DND-41 (cell line): Measurements from ENCODE around the gene AACS.

ENCODE experiments used
- ATAC-seq: fragments of 200-7000 bp; cut with Tn5 transposase; 3 replicates; pipeline ENCODE4 v1.9.1; 2021; ENCODE audit warnings: low read depth; ENCODE audit not compliant: insufficient read depth
- DNase-seq: peaks from one replicate; pipeline ENCODE4 v3.0.0-alpha.2; 2020
- H2AFZ ChIP-seq: 2 replicates; pipeline ENCODE4 v1.6.0; 2012; ENCODE audit warnings: low read depth, low read length
- H3K27ac ChIP-seq: 2 replicates; pipeline ENCODE4 v1.5.1; 2012; ENCODE audit warnings: low read length, inconsistent platforms
- H3K27me3 ChIP-seq: fragments of 200-600 bp; sonication (generic); 2 replicates; pipeline ENCODE4 v1.6.0; 2012; ENCODE audit warnings: low read length, mild to moderate bottlenecking, inconsistent platforms; ENCODE audit not compliant: insufficient read depth, poor library complexity
- H3K36me3 ChIP-seq: 2 replicates; pipeline ENCODE4 v1.5.1; 2012; ENCODE audit warnings: low read length, inconsistent platforms; ENCODE audit not compliant: insufficient read depth
- H3K4me1 ChIP-seq: 2 replicates; pipeline ENCODE4 v1.5.1; 2012; ENCODE audit warnings: mild to moderate bottlenecking, low read length; ENCODE audit not compliant: insufficient read depth
- H3K4me2 ChIP-seq: 2 replicates; pipeline ENCODE4 v1.6.0; 2012; ENCODE audit warnings: mild to moderate bottlenecking, moderate library complexity, low read length, inconsistent platforms; ENCODE audit not compliant: insufficient read depth
- H3K4me3 ChIP-seq, 2 experiments: fragments of 200-600 bp in 1 of 2; shearing (Covaris generic) in 1 of 2; 2 replicates each; pipeline ENCODE4 v1.5.1; 2012 to 2016; ENCODE audit warnings: inconsistent platforms in 2 of 2, low read length in 2 of 2, mild to moderate bottlenecking in 2 of 2, low read depth in 1 of 2, moderate library complexity in 1 of 2
- H3K79me2 ChIP-seq: 2 replicates; pipeline ENCODE4 v1.6.0; 2012; ENCODE audit warnings: low read length, inconsistent platforms; ENCODE audit not compliant: insufficient read depth
- H3K9ac ChIP-seq: 2 replicates; pipeline ENCODE4 v1.6.0; 2012; ENCODE audit warnings: low read depth, mild to moderate bottlenecking, inconsistent platforms, low read length, moderate library complexity
- H3K9me3 ChIP-seq: 2 replicates; pipeline ENCODE4 v1.5.1; 2012; ENCODE audit warnings: low read length, moderate library complexity, mild to moderate bottlenecking, inconsistent platforms; ENCODE audit not compliant: insufficient read depth, severe bottlenecking
- H4K20me1 ChIP-seq: 2 replicates; pipeline ENCODE4 v1.6.0; 2012; ENCODE audit warnings: low read length; ENCODE audit not compliant: insufficient read depth
- CTCF ChIP-seq: IDR thresholded peaks from 2 replicates; pipeline ENCODE4 v1.5.1; 2012; ENCODE audit warnings: borderline replicate concordance, low read length, moderate library complexity, mild to moderate bottlenecking; ENCODE audit not compliant: poor library complexity, severe bottlenecking; ENCODE audit errors: extremely low read depth
- EZH2 ChIP-seq: IDR thresholded peaks from 3 replicates; pipeline ENCODE4 v1.6.1; 2012; ENCODE audit warnings: borderline replicate concordance, low read depth, mild to moderate bottlenecking, moderate library complexity, low read length, inconsistent platforms; ENCODE audit not compliant: severe bottlenecking

Gene AACS

GRCh38 chr12:125192690-125193221 lies 127.5 kb downstream of the AACS start:
- Histone ChIP-seq H3K4me3 (no peak overlapping the region), H4K20me1 (no peaks in the 10 kb centered on the region), H3K4me1 (no peaks in the 10 kb centered on the region), H3K79me2 (no peaks in the 10 kb centered on the region), H3K4me2 (no peak overlapping the region), H3K27ac (no peak overlapping the region), H2AFZ (no peak overlapping the region), H3K9ac (no peak overlapping the region), H3K36me3 (no peaks in the 10 kb centered on the region), H3K9me3 (no peaks in the 10 kb centered on the region), H3K27me3 (peaks cover 26% of the 10 kb centered on the region)
- no peak for TF ChIP-seq EZH2
- TF ChIP-seq CTCF: no peak
- ATAC-seq (no peak), DNase-seq (no peak)
